NOMO-1 treated with dmso at 0.1 percent for 144 hours (cell line): ENCODE data around the gene LINGO1.
A peak's percentile ranks its signal among the peaks of the same experiment; 100 is the strongest.

Experiments used
- DNase-seq: peaks from one replicate; lab custom pipeline; 2025; ENCODE audit not compliant: unreplicated experiment; lab: John Stamatoyannopoulos, UW

Gene LINGO1

GRCh38 chr15:77657634-77658238 is 25.0 kb upstream of the LINGO1 start:
- no peak for DNase-seq

DNA sequence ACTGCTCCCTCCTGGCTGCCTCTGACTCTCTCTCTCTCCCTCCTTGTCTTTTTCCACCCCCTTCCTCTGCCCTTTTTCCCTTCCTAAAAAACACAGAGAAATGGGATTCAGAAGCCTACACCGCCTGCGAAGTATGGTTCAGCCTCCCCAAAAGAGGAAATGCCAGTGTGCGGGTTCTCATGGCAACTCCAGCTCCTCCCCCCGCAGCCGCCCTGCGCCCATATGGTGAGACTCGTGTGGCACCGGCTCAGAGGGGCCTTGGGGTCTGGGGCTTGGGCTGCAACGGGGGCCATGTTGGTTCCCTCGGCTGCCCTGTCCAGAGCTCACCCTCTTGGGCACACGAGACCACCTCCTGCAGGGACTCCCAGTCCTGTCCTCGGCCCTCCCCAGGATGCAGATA is 23.6 kb upstream of the LINGO1 start:
- DNase-seq, result no peak

- no peak for DNase-seq
These were observed 22.3 kb upstream of the LINGO1 start for GRCh38 chr15:77654975-77655374.

DNA sequence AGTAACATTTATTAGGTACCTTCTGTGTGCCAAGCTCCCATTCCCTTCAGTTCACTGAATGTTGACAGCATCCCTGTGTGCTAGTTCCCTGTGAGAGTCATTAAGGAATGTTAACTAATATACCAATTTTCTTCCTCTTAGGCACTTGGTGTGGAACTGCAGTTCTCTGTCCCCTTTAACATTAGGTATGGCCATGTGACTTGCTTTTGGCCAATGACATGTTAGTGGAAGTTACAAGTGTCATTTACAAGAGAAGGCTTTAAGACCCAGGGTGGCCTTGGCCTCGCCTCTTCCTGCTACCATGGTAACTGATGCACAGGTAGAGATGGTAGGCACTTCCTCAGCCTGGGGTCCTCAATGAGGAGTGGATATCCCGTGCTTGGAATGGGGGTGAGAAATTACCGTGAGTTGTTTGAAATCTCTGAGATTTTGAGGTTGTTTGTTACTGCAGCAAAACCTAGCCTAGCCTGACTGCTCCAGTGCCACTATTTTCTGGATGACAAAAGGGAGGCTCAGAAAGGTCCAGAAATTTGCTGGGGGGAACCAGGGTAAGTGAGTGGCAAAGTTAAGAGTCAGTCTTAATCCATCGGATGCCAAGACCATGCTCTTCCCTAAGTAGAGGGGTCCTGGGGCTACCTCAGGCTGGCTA is 21.2 kb upstream of the LINGO1 start:
- no peak for DNase-seq

DNA sequence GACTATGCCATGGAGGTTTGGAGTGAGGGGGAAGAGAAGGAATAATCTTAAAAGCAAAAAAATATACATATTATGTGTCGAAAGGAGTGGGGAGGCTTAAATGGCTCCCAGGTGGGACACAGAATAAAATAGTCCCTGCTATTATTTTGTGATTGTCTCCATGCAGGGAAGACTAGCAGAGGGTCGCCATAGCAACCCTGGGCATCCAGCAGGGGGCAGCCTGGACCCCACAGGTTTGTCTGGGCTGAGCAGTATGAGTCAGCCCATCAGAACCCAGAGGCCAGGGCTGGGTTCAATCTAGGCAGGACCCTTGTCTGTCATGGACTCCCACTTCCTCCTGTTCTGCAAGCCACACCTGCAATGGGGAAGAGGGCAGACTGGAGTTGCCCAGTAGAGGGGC is 17.6 kb upstream of the LINGO1 start:
- no peak for DNase-seq

DNA sequence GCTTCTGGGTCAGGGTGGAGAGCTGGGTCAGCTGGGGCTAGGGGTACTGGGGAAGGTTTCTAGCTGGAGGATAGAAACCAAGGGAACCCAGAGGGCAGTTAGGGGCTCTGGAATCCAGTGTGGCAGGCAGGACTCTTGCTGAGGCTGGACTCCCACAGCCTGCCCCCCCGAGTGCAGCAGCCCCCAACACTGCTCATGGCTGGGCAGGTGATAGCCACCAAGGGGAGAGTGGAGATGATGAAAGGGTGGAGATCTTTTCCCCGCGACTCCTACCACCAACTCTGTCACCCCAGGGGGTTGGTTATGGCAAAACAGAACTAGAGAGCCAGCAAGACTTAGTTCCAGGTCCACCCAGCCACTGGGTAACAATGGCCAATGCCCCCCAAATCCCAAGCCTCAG is 16.9 kb upstream of the LINGO1 start:
- DNase-seq, result no peak

DNA sequence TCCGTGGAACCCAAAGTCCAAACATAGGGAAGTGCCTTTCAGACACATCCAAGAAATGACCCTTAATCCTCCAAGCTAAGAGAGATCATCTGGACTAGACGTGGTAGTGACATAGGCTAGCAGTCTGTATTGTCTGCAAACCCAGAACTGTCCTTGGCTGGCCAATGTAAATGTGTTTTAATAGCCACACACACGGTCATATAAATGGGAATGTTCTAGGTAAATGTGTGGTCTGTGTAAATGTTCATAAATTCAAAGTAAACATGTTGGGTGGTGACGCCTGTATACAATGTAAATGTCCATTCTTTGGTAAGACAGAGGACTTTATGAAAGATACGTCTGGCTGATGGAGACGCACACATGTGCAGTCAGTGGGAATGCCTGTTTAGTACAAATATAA is 16.3 kb upstream of the LINGO1 start:
- no peak for DNase-seq

DNA sequence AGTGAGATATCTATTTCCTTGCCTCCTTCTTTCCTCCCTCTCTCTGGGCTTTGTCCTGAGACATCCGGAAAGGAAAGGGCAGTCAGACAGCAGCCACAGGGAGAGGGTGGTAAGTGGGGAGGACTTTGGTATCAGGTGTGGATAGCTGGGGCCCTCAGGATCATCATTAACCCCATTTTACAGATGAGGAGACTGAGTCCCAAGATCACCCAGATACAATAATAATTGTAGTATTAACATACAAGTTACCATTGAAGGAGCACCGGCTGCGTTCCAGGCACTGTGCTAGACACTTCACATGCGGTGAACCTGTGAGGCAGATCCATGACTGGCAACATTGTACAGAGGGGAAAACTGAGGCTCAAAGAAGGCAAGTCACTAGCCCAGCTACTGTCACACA is 15.2 kb upstream of the LINGO1 start:
- DNase-seq, result no peak

DNA sequence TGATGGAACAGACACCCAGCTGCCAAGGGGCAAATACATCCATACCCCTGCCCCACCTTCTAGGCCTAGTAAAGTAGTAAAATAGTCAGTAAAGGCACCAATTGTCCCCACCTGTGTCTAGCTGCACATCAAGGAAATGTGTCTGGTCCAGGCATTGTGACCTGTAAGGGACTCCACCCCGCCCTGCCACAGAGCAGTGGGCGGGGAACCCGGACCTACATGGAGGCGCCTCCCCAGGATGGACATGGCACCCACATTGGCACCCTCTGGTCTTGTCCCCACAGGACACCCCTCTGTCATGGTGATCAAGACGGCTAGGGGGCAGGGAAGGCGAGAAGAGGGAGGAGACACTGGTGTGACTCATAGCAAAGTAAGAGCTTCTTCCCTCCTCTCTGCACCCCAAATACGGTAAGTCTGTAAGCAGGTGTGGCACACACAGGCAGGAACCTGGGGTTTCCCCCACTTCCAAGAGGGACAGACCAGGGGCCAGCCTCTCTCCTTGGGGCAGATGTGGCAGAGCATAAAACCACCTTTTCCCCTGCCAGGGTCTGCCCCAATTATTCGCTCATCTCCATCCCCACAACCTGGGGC is 13.5 kb upstream of the LINGO1 start:
- no peak for DNase-seq

GRCh38 chr15:77645602-77646001 is 12.9 kb upstream of the LINGO1 start:
- no peak for DNase-seq

- DNase-seq, result no peak
These were observed 12.0 kb upstream of the LINGO1 start for GRCh38 chr15:77644543-77645247.

DNA sequence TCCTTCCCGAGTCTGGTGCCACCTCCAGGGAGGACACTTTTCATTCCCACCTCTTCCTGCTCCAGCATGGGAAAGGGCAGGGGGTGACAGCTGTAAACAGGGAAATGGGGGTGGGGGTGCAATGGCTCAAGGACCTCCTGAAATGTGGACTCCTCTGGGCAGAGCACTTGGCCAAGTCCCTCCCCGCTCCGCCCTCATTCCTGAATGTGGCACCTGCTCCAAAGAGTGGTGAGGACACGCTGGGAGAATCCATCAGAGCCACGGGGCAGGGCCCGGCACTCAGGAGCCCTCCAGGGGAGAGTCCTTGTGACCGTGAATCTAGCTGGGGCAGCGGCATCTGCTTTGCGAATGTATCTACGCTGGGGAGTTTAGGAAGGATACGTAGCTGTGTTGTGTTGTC is 11.1 kb upstream of the LINGO1 start:
- DNase-seq, result no peak

GRCh38 chr15:77642793-77643430 is 10.2 kb upstream of the LINGO1 start:
- DNase-seq, result no peak

DNA sequence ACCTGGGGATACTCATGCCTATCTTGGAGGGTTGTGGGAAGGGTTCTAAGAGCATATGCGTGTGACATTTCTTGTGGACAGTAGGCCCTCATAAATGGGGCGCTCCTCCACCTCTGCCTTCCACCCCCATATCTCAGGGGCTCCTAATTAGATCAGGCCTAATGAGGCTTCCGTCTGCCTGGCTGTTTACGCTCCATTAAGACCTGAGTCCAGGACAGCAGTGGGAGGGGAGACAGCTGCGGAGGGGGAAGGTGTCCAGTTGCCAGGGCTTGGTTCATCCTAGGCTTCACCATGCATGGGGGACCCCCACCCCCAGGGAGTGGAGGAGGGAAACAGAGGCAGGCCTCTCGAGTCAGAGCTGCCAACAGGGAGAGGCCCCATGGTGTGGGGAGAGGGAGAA is 9.3 kb upstream of the LINGO1 start:
- DNase-seq, result no peak

- no peak for DNase-seq
These were observed 7.9 kb upstream of the LINGO1 start for GRCh38 chr15:77640615-77641014.

- no peak for DNase-seq
These were observed 6.7 kb upstream of the LINGO1 start for GRCh38 chr15:77639431-77639830.

GRCh38 chr15:77637851-77638692 is 5.4 kb upstream of the LINGO1 start:
- DNase-seq, result no peak

DNA sequence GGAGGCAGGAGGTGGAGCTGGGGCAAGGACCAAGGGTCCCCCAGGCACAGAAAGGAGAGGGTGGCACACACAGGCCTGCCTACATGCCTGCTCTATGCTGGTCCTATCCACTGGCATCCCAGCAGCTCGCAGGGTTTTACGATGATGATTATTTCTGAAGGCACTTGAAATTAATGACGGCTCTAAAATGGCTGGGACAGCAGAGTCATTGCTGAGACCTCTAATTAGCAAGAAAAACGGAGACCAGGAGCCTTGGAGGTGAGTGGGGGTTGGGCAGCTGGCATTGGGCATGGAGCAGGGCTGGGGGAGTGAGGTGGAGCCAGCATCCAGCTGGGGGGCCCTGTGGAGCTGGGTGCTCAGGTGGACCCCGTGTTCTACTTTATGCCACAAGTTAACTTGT is 3.5 kb upstream of the LINGO1 start:
- DNase-seq, result no peak

DNA sequence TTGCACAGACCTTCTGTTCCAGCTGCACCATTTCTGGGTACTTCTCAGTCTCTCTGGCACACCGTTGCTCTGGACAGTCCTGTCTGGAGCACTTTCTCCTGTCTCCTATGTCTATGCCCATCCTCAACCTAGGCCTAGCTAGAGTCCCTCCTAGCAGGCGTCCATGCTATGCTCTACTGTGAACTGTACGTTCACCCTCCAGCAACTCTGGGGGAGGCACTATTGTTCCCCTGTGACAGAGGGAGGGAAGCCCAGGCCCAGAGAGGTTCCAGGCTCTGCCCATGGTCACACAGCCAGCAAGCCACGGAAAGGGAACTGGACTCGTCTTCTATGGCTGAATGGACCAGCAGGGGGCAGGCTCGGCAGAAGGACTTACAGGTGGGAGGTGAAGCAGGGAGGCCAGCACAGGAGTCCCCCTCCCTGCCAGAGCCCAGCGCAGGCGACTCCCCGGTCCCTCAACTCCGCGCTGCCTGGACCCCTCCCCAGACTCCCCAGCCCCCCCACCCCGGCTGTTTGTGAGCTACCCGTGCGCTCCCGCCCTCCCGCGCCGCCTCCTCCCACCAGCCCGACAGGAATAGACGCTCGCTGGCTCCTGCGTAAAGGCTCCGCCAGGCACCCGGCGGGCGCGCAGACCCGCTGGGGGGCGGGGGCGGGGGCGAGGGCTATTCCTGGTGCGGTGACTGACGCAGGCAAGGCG is 1.7 kb upstream of the LINGO1 start:
- peak; percentile 6 for DNase-seq

DNA sequence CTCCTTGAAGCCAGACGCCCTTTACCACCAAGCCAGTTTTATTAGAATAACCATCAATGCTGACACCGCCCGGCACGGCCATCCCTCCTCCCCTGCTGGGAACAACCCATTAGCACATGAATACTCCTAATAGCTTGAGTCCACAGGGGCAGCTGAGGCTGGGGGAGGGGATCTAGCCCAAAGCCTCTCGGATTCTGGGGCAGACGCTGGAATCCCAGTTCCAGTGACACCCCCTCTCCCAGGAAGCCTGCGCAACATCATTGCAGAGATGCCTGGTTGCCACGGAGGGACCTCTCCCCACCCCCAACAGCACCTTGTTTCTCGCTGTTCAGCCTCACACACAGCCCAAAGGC is 1.2 kb upstream of the LINGO1 start:
- DNase-seq, result no peak
